Mucosa of rectum (tissue), 2 donors: ENCODE data around the gene ZNF536.
"Not testable (repeated sequence)": the region's sequence is repeated elsewhere in the genome, so short reads cannot be mapped to it uniquely, and the experiment has no call there.

Experiments used
- H3K27ac ChIP-seq, 2 donors: one replicate each; pipeline ENCODE4 v1.7.0; 2013; ENCODE audit warnings: inconsistent platforms in 2 of 2, low read depth in 2 of 2, low read length in 2 of 2
- H3K27me3 ChIP-seq, 2 donors: one replicate each; pipeline ENCODE4 v1.7.0; 2013; ENCODE audit warnings: low read length in 2 of 2; ENCODE audit not compliant: control insufficient read depth in 2 of 2, insufficient read depth in 2 of 2
- H3K36me3 ChIP-seq, 2 donors: one replicate each; pipeline ENCODE4 v1.7.0; 2013; ENCODE audit warnings: low read length in 2 of 2; ENCODE audit not compliant: control insufficient read depth in 2 of 2, insufficient read depth in 2 of 2
- H3K4me1 ChIP-seq, 2 donors: one replicate each; pipeline ENCODE4 v1.7.0; 2013; ENCODE audit warnings: low read length in 2 of 2, mild to moderate bottlenecking in 1 of 2; ENCODE audit not compliant: control insufficient read depth in 2 of 2, insufficient read depth in 2 of 2
- H3K4me3 ChIP-seq, 2 donors: one replicate each; pipeline ENCODE4 v1.7.0; 2013; ENCODE audit warnings: low read length in 2 of 2
- H3K9ac ChIP-seq, 2 donors: one replicate each; pipeline ENCODE4 v1.7.0; 2013; ENCODE audit warnings: low read length in 2 of 2, low read depth in 1 of 2, mild to moderate bottlenecking in 1 of 2
- H3K9me3 ChIP-seq, 2 donors: one replicate each; pipeline ENCODE4 v1.7.0; 2013; ENCODE audit warnings: low read length in 2 of 2; ENCODE audit not compliant: control insufficient read depth in 2 of 2
- donor health status: healthy.
- donor health status: Normal muscosa, but diverticular disease.

ZNF536 gene

DNA sequence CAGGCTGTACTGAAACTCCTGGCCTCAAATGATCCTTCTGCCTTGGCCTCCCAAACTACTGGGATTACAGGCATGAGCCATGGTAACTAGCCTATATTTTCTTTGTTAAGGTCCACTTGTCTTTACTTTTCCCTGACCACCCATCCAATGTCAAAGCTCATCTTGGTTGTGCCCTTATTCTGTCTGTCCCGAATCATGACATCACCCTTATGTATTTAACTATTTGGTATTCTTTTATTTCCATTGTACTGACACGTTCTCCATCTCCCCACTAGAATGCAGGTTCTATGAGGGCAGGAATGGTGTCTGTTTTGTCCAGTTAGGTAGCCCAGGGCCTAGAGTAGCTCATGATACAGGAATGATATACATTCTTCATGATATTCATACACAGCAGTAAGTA, 104.8 kb downstream of the ZNF536 start:
- Histone ChIP-seq H3K9ac (no peak overlapping the region), H3K9me3 (no peaks in the 10 kb centered on the region), H3K4me1 (peaks cover 0 to 3% of the 10 kb centered on the region in 2 donors), H3K27me3 (no peaks in the 10 kb centered on the region), H3K4me3 (no peak overlapping the region), H3K27ac (no peak overlapping the region), H3K36me3 (no peaks in the 10 kb centered on the region)

DNA sequence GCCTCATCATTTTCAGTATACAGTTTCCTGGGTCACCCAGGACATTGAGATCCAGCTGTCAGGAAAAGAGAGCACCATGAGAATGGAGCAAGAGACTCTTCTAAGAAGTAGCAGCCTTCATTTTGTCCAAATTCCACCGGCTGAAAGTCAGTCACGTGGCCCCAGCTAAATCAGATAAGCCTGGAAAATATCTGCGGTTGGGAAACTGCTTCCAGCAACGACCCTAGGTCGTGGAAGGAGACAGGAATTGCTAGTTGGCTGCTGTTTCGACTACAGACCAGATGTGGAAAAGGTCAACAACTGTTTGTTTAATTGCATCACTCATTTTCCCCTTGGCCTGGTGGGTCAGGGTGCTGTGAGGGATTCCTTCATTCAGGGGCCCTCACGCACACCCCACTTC, 107.0 kb downstream of the ZNF536 start:
- Histone ChIP-seq H3K9ac (no peak overlapping the region), H3K27ac (no peak overlapping the region), H3K36me3 (no peaks in the 10 kb centered on the region), H3K27me3 (no peaks in the 10 kb centered on the region), H3K4me1 (peaks cover 0 to 3% of the 10 kb centered on the region in 2 donors), H3K9me3 (no peaks in the 10 kb centered on the region), H3K4me3 (no peak overlapping the region)

DNA sequence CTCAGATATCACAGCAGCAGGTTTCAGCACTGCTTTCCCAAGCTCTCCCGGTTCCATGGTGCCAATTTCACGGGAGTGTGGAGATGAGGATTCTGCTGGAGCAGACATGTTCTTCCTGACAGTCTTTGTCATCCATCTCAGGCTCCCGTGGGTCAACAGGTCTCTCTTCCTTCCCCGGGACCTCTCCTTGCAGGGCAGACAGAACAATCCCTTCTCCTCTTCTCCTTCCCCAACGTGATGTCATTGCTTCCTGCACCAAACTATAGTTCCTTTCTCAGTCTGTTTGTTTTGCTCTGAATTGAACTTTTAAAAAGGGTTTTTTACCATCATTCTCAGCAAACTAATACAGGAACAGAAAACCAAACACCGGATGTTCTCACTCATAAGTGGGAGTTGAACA, 107.9 kb downstream of the ZNF536 start:
- Histone ChIP-seq H3K36me3 (no peaks in the 10 kb centered on the region), H3K27ac (no peak overlapping the region), H3K4me1 (peaks cover 0 to 3% of the 10 kb centered on the region in 2 donors), H3K27me3 (no peaks in the 10 kb centered on the region), H3K4me3 (no peak overlapping the region), H3K9me3 (no peaks in the 10 kb centered on the region), H3K9ac (no peak overlapping the region)

DNA sequence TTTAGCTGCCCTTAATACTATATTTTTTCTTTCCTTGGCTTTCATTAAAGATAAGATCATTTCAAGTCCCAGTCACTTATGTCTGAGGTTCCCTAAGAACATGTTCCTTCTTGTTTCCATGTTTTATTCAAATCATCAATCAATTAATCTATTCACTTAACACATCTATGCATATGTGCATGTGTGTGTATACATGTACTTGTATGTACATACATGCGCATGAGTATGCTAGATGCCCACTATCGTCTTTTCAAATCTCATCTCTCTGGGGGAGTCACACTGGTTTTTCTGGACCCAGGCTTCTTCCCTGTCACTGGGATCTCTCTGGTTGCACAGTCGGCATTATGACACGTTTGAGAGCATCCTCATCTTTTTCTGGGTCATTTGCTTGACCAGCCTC, 108.9 kb downstream of the ZNF536 start:
- Histone ChIP-seq H3K9ac (no peak overlapping the region), H3K4me3 (no peak overlapping the region), H3K9me3 (no peaks in the 10 kb centered on the region), H3K27ac (no peak overlapping the region), H3K27me3 (no peaks in the 10 kb centered on the region), H3K4me1 (peaks cover 0 to 3% of the 10 kb centered on the region in 2 donors), H3K36me3 (no peaks in the 10 kb centered on the region)

DNA sequence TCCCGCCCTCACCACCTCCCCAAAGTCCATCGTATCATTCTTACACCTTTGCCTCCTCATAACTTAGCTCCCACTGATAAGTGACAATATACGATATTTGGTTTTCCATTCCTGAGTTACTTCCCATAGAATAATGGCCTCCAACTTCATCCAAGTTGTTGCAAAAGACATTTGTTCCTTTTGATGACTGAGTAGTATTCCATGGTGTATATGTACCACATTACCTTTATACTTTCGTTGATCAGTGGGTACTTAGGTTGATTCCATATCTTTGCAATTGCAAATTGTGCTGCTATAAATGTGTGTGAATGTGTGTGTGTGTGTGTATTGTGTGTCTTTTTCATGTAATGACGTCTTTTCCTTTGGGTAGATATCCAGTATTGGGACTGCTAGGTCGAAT, 109.6 kb downstream of the ZNF536 start:
- no peaks in the 10 kb centered on the region for H3K9me3 ChIP-seq
- H3K27me3 ChIP-seq = no peaks in the 10 kb centered on the region
- no peak overlapping the region for H3K4me3 ChIP-seq
- no peaks in the 10 kb centered on the region for H3K36me3 ChIP-seq
- peaks cover 0 to 3% of the 10 kb centered on the region in 2 donors for H3K4me1 ChIP-seq
- H3K27ac ChIP-seq = no peak overlapping the region
- no peak overlapping the region for H3K9ac ChIP-seq

DNA sequence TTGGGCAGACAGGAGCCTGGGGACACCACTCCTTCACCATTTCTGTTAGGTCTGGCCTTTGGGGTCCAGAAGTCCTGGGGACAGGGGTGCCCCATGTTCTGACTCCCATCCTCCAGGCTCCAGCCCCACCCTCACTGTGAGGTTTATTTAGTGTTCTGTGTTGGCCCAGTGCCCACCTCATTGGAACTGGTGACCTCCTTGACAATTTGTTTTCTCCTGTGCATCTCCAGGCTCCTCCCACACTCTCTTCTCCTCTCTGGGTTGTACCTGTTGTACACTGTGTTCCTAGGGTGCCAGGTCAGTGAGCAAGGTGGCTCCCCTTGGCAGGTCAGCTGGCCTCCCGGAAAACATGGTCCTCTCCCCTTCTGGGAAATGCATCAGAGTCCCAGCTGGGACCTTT, 110.8 kb downstream of the ZNF536 start:
- Histone ChIP-seq H3K9ac (no peak overlapping the region), H3K27me3 (no peaks in the 10 kb centered on the region), H3K4me3 (no peak overlapping the region), H3K27ac (no peak overlapping the region), H3K4me1 (peaks cover 0 to 3% of the 10 kb centered on the region in 2 donors), H3K36me3 (no peaks in the 10 kb centered on the region), H3K9me3 (no peaks in the 10 kb centered on the region)

DNA sequence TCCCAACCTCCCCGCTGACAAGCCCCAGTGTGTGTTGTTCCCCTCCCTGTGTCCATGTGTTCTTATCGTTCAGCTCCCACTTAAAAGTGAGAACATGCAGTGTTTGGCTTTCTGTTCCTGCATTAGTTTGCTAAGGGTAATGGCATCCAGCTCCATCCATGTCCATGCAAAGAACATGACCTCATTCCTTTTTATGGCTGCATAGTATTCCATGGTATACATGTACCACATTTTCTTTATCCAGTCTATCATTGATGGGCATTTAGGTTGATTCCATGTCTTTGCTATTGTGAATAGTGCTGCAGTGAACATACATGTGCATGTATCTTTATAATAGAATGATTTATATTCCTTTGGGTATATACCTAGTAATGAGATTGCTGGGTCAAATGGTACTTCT, 114.1 kb downstream of the ZNF536 start:
- not testable (repeated sequence) for H3K9me3 ChIP-seq, H3K4me1 ChIP-seq

DNA sequence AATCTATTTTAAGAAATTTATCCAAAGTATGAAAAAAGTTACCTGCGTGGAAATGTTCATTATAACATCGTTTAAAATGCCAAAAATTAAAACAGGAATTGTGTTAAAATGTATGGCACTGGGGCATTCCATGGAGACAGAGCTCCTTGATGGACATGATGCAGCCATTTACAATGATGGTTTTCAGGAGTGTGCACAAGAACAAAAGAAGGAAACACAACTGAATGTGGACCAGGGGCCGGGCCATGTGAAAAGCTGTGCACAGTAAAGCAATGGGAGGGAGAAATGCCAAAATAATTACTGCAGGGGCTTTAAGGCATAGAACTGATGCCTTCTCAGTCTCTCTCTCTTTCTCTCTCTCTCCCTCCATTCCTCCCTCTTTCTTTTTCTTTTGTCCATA, 115.0 kb downstream of the ZNF536 start:
- Histone ChIP-seq H3K9ac (no peak overlapping the region), H3K4me3 (no peak overlapping the region), H3K27me3 (no peaks in the 10 kb centered on the region), H3K4me1 (no peaks in the 10 kb centered on the region), H3K36me3 (no peaks in the 10 kb centered on the region), H3K27ac (no peak overlapping the region), H3K9me3 (no peaks in the 10 kb centered on the region)

More for the DNA sequence above, 114.1 kb downstream of the ZNF536 start:
- not testable (repeated sequence) for H3K27ac ChIP-seq, H3K27me3 ChIP-seq, H3K36me3 ChIP-seq, H3K9ac ChIP-seq, H3K4me3 ChIP-seq

DNA sequence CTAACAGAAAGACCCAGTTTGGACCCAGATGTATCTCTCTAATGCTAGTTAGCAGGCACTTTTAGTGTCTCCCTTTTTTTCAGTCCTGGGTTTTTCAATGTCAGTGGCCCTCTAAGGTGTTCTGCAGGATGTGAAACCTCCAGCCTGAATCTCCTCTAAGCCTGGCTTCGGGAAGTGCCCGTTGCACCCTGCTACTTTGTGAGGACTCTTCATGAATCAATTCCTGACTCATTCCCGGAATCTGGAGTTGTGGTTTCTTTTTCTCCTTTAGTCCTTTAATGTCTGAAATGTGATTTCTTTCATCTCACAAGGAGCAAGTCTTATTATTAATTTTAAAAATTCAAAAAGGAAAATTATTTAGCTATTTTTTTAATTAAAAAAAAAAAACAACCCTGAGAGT, 116.0 kb downstream of the ZNF536 start:
- Histone ChIP-seq H3K4me3 (no peak overlapping the region), H3K36me3 (no peaks in the 10 kb centered on the region), H3K27me3 (no peaks in the 10 kb centered on the region), H3K9me3 (no peaks in the 10 kb centered on the region), H3K27ac (no peak overlapping the region), H3K9ac (no peak overlapping the region), H3K4me1 (no peaks in the 10 kb centered on the region)

DNA sequence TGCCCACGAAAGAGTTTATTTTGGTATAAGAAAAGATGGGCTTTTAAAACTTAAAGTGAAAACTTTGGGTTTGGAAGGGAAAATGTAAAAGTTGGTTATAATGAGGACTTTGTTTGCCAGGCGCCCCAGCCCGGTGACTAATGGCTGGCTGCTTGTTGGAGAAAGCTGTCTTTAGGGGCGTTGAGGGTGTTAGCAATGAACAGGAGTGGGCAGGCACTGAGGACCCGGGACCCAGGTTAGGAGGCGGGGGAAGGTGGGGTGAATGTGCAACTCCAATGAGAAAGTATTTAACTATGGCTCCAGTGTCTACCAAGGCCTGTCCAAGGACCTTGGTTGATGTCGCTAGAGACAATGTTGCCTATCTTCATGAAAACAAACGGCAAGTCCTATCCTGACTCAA, 118.6 kb downstream of the ZNF536 start:
- no peak overlapping the region for H3K9ac ChIP-seq
- no peaks in the 10 kb centered on the region for H3K36me3 ChIP-seq
- no peak overlapping the region for H3K27ac ChIP-seq
- H3K4me3 ChIP-seq = no peak overlapping the region
- H3K27me3 ChIP-seq = no peaks in the 10 kb centered on the region
- H3K4me1 ChIP-seq = no peaks in the 10 kb centered on the region
- no peaks in the 10 kb centered on the region for H3K9me3 ChIP-seq

DNA sequence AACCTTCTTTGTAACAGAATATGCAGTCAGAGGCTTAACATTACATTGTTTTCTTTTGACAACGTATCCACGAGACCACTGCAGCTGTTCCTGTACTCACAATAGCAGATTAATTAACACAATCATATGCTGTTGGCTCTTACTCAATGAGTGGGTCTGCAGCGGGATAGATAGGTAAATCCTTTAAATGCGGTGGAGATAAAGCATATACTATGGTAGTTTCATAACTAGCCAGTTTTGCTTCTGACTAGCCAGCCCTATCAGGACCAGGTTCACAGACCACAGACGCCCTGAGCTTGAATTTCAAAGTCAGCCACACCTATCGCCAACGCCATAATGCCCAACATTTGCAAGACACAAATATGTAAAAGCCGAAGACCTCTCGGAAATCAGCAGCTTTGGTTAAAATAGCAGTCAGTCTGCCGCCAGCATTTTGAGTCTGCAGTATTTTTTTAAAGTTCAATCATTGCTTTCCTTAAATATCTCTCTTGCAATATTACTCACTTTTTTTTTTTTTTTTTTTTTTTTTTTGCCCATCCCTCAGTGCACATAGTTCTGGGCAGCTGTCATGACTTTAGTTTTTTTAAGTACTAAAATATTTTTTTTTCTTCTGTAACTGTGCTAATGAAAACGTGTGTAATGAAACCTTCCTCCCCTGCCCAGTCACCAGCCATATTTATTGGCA, 120.5 kb downstream of the ZNF536 start:
- no peak overlapping the region for H3K9ac ChIP-seq
- H3K27me3 ChIP-seq = no peaks in the 10 kb centered on the region
- H3K36me3 ChIP-seq = no peaks in the 10 kb centered on the region
- H3K4me1 ChIP-seq = no peaks in the 10 kb centered on the region
- H3K27ac ChIP-seq = no peak overlapping the region
- H3K4me3 ChIP-seq = no peak overlapping the region
- no peaks in the 10 kb centered on the region for H3K9me3 ChIP-seq
